WTC11 (cell line): Measurements from ENCODE around the gene ATG101.

Experiments
- CREB1 ChIP-seq: sonication (generic); formaldehyde crosslinking; IDR thresholded peaks from 2 replicates; pipeline ENCODE4 v1.8.0; 2023; ENCODE audit warnings: mild to moderate bottlenecking, missing genetic modification reagents
- ESRRA ChIP-seq: sonication (generic); formaldehyde crosslinking; IDR thresholded peaks from 2 replicates; pipeline ENCODE4 v1.8.1; 2022; ENCODE audit warnings: mild to moderate bottlenecking, missing genetic modification reagents, borderline replicate concordance
- JUN ChIP-seq: sonication (generic); formaldehyde crosslinking; IDR thresholded peaks from 2 replicates; pipeline ENCODE4 v1.8.0; 2023; ENCODE audit warnings: mild to moderate bottlenecking, missing genetic modification reagents
- MXD4 ChIP-seq: fragments of 250-450 bp; sonication (Bioruptor Pico); IDR thresholded peaks from 2 replicates; pipeline ENCODE4 v1.8.0; 2021; ENCODE audit warnings: mild to moderate bottlenecking, moderate library complexity, borderline replicate concordance
- TCF7 ChIP-seq: sonication (generic); formaldehyde crosslinking; IDR thresholded peaks from 2 replicates; pipeline ENCODE4 v1.8.0; 2022; ENCODE audit warnings: mild to moderate bottlenecking, low read depth, missing genetic modification reagents, moderate library complexity
- TEAD1 ChIP-seq: sonication (generic); formaldehyde crosslinking; IDR thresholded peaks from 2 replicates; pipeline ENCODE4 v1.8.0; 2022; ENCODE audit warnings: mild to moderate bottlenecking, missing genetic modification reagents
- ZBTB21 ChIP-seq: sonication (generic); formaldehyde crosslinking; IDR thresholded peaks from 2 replicates; pipeline ENCODE4 v1.8.1; 2023; ENCODE audit warnings: mild to moderate bottlenecking, missing genetic modification reagents, borderline replicate concordance
- ZNF263 ChIP-seq: sonication (generic); formaldehyde crosslinking; IDR thresholded peaks from 2 replicates; pipeline ENCODE4 v1.8.1; 2022; ENCODE audit warnings: low read depth, mild to moderate bottlenecking, moderate library complexity, missing genetic modification reagents
- ZNF416 ChIP-seq: fragments of 250-450 bp; sonication (Bioruptor Pico); IDR thresholded peaks from 2 replicates; pipeline ENCODE4 v1.9.0; 2021; ENCODE audit warnings: mild to moderate bottlenecking, inconsistent platforms
- TF ChIP-seq, protein P1 (sequence below): fragments of 200-600 bp; IDR thresholded peaks from 2 replicates; pipeline ENCODE4 v1.8.0; 2022; ENCODE audit warnings: antibody characterized with exemption
- TF ChIP-seq, protein P2 (sequence below): sonication (generic); formaldehyde crosslinking; IDR thresholded peaks from 2 replicates; pipeline ENCODE4 v1.8.1; 2023; ENCODE audit warnings: mild to moderate bottlenecking, moderate library complexity, missing genetic modification reagents

DNA sequence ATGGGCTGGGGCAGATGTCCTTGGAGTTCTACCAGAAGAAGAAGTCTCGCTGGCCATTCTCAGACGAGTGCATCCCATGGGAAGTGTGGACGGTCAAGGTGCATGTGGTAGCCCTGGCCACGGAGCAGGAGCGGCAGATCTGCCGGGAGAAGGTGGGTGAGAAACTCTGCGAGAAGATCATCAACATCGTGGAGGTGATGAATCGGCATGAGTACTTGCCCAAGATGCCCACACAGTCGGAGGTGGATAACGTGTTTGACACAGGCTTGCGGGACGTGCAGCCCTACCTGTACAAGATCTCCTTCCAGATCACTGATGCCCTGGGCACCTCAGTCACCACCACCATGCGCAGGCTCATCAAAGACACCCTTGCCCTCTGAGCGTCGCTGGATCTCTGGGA lies 7.0 kb downstream of the ATG101 start:
- TF ChIP-seq, protein P1, sequence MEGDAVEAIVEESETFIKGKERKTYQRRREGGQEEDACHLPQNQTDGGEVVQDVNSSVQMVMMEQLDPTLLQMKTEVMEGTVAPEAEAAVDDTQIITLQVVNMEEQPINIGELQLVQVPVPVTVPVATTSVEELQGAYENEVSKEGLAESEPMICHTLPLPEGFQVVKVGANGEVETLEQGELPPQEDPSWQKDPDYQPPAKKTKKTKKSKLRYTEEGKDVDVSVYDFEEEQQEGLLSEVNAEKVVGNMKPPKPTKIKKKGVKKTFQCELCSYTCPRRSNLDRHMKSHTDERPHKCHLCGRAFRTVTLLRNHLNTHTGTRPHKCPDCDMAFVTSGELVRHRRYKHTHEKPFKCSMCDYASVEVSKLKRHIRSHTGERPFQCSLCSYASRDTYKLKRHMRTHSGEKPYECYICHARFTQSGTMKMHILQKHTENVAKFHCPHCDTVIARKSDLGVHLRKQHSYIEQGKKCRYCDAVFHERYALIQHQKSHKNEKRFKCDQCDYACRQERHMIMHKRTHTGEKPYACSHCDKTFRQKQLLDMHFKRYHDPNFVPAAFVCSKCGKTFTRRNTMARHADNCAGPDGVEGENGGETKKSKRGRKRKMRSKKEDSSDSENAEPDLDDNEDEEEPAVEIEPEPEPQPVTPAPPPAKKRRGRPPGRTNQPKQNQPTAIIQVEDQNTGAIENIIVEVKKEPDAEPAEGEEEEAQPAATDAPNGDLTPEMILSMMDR, result no peak
- TF ChIP-seq MXD4 (CRISPR knock-in tag) (no peak), JUN (CRISPR knock-in tag) (no peak), ZNF263 (no peak), CREB1 (CRISPR knock-in tag) (no peak), TCF7 (CRISPR knock-in tag) (no peak), ESRRA (CRISPR knock-in tag) (no peak), ZNF416 (CRISPR knock-in tag) (no peak), TEAD1 (CRISPR knock-in tag) (no peak), ZBTB21 (CRISPR knock-in tag) (no peak)
- TF ChIP-seq, protein P2, sequence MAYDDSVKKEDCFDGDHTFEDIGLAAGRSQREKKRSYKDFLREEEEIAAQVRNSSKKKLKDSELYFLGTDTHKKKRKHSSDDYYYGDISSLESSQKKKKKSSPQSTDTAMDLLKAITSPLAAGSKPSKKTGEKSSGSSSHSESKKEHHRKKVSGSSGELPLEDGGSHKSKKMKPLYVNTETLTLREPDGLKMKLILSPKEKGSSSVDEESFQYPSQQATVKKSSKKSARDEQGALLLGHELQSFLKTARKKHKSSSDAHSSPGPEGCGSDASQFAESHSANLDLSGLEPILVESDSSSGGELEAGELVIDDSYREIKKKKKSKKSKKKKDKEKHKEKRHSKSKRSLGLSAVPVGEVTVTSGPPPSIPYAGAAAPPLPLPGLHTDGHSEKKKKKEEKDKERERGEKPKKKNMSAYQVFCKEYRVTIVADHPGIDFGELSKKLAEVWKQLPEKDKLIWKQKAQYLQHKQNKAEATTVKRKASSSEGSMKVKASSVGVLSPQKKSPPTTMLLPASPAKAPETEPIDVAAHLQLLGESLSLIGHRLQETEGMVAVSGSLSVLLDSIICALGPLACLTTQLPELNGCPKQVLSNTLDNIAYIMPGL, result no peak
